Thyroid gland (tissue), 4 donors: Measurements from ENCODE around the gene XNDC1N. TPM values are rescaled to one million over a fixed set of nuclear protein-coding genes. Genes with fewer than 3 reads are reported as not detected.
"Not testable (repeated sequence)": the region's sequence is repeated elsewhere in the genome, so short reads cannot be mapped to it uniquely, and the experiment has no call there.

ENCODE experiments used
- DNase-seq, 2 donors: peaks; one replicate each; pipeline ENCODE4 v3.0.0-alpha.2; 2019
- H3K27ac ChIP-seq, 3 donors: fragments of 200-600 bp; sonication (generic); 1 replicate in 2 of 3; 2 replicates in 1 of 3; pipeline ENCODE4 v1.5.1; 2016 to 2019; ENCODE audit warnings: mild to moderate bottlenecking in 1 of 3, moderate library complexity in 1 of 3
- H3K27me3 ChIP-seq: fragments of 200-600 bp; sonication (generic); one replicate; pipeline ENCODE4 v1.5.1; 2019
- H3K36me3 ChIP-seq, 2 donors: fragments of 200-600 bp; sonication (generic); one replicate each; pipeline ENCODE4 v1.5.1; 2016 to 2019
- H3K4me1 ChIP-seq, 2 donors: fragments of 200-600 bp; sonication (generic); one replicate each; pipeline ENCODE4 v1.5.1; 2017 to 2019
- H3K4me3 ChIP-seq, 3 donors: fragments of 200-600 bp; sonication (generic); replicated peaks in 1 of 3; 1 replicate in 2 of 3; 2 replicates in 1 of 3; pipeline ENCODE4 v1.5.1; 2016; ENCODE audit warnings: mild to moderate bottlenecking in 1 of 3
- H3K9me3 ChIP-seq: fragments of 200-600 bp; sonication (generic); one replicate; pipeline ENCODE4 v1.5.1; 2017
- CTCF ChIP-seq, 6 experiments: fragments of 200-600 bp in 3 of 6; fragments of 450-650 bp in 3 of 6; sonication (generic) in 3 of 6; IDR thresholded peaks; one replicate each; pipeline ENCODE4 v1.5.1; 2016 to 2019; ENCODE audit warnings: antibody characterized with exemption in 6 of 6, mild to moderate bottlenecking in 2 of 6, inconsistent platforms in 1 of 6, moderate library complexity in 1 of 6
- POLR2A ChIP-seq, 2 donors: fragments of 450-650 bp; IDR thresholded peaks; one replicate each; pipeline ENCODE4 v1.6.1; 2017; ENCODE audit warnings: antibody characterized with exemption in 2 of 2, mild to moderate bottlenecking in 2 of 2, moderate library complexity in 1 of 2
- WGBS, 2 donors: methylation state at CpG; one replicate each; pipeline ENCODE4 v1.1.5; 2017; 5-methylcytosine and 5-hydroxymethylcytosine counted together
- intact Hi-C: fragments of 100-400 bp; cut with DNase I; formaldehyde crosslinking; loops from one replicate; pipeline ENCODE4 v1.15.1; 2023
- total RNA-seq, 4 donors: library from RNA; depleted of rRNA; stranded (reverse); fragments of >200 nt; gene quantifications; one replicate each; pipeline ENCODE4 v1.2.3, GENCODE V29; 2016

The XNDC1N gene
- total RNA-seq, 4 donors from 2014 or later, result 13.8 to 19.9 (median 16.4) TPM

GRCh38 chr11:71914617-71915189 lies 13.7 kb downstream of the XNDC1N start:
- 90 to 93% methylated on average over 7 of the region's 7 CpGs for WGBS, 2 donors
- H3K9me3 ChIP-seq, result no peaks in the 10 kb centered on the region
- H3K4me3 ChIP-seq, result no peak overlapping the region
- TF ChIP-seq POLR2A (IDR thresholded peaks at IDR 0.05) (no peak), CTCF (IDR thresholded peaks at IDR 0.05) (no peak)
- intact Hi-C loops, result no loop called here
- H3K36me3 ChIP-seq, result peaks cover 9 to 19% of the 10 kb centered on the region in 2 donors
- H3K27ac ChIP-seq, result no peak overlapping the region
- no peaks in the 10 kb centered on the region for H3K27me3 ChIP-seq
- DNase-seq, result no peak
- no peaks in the 10 kb centered on the region for H3K4me1 ChIP-seq

- Histone ChIP-seq H3K9me3 (no peaks in the 10 kb centered on the region), H3K36me3 (peaks cover 9 to 19% of the 10 kb centered on the region in 2 donors), H3K27ac (no peak overlapping the region)
Observed at GRCh38 chr11:71913756-71914526, 14.5 kb downstream of the XNDC1N start.

GRCh38 chr11:71911986-71912340 lies 16.4 kb downstream of the XNDC1N start:
- 80 to 84% methylated on average over 10 of the region's 10 CpGs for WGBS, 2 donors
- H3K36me3 ChIP-seq, result peaks cover 9 to 19% of the 10 kb centered on the region in 2 donors
- H3K27me3 ChIP-seq, intact Hi-C loops, H3K4me3 ChIP-seq, H3K9me3 ChIP-seq, H3K4me1 ChIP-seq, H3K27ac ChIP-seq: not testable (repeated sequence)
- DNase-seq, result peak in 1 of 2 donors; percentile 25

More at GRCh38 chr11:71913756-71914526, 14.5 kb downstream of the XNDC1N start:
- WGBS, 2 donors, result 86 to 91% methylated on average over 5 of the region's 5 CpGs
- no peaks in the 10 kb centered on the region for H3K27me3 ChIP-seq
- intact Hi-C loops, result no loop called here
- H3K4me3 ChIP-seq, result no peak overlapping the region
- DNase-seq, result no peak
- TF ChIP-seq POLR2A (IDR thresholded peaks at IDR 0.05) (no peak), CTCF (IDR thresholded peaks at IDR 0.05) (no peak)
- no peaks in the 10 kb centered on the region for H3K4me1 ChIP-seq

- H3K27me3 ChIP-seq, intact Hi-C loops, H3K27ac ChIP-seq, H3K4me1 ChIP-seq, DNase-seq, H3K4me3 ChIP-seq, H3K9me3 ChIP-seq: not testable (repeated sequence)
- H3K36me3 ChIP-seq, result peaks cover 9 to 19% of the 10 kb centered on the region in 2 donors
- 83 to 88% methylated on average over 9 to 10 of the region's 10 CpGs for WGBS, 2 donors
Observed at GRCh38 chr11:71911321-71911985, 16.9 kb downstream of the XNDC1N start.

GRCh38 chr11:71910775-71911174 lies 17.6 kb downstream of the XNDC1N start:
- WGBS, 2 donors, result 94 to 96% methylated on average over 4 to 5 of the region's 5 CpGs
- peaks cover 9 to 15% of the 10 kb centered on the region in 2 donors for H3K36me3 ChIP-seq
- H3K4me3 ChIP-seq, H3K4me1 ChIP-seq, DNase-seq, H3K27me3 ChIP-seq, intact Hi-C loops, H3K9me3 ChIP-seq, H3K27ac ChIP-seq: not testable (repeated sequence)

GRCh38 chr11:71908218-71908617 lies 20.2 kb downstream of the XNDC1N start:
- intact Hi-C loops, result no loop called here
- Histone ChIP-seq H3K36me3 (no peaks in the 10 kb centered on the region), H3K4me1 (no peaks in the 10 kb centered on the region), H3K4me3 (no peak overlapping the region), H3K9me3 (no peaks in the 10 kb centered on the region), H3K27ac (no peak overlapping the region), H3K27me3 (no peaks in the 10 kb centered on the region)
- TF ChIP-seq POLR2A (IDR thresholded peaks at IDR 0.05) (no peak), CTCF (IDR thresholded peaks at IDR 0.05) (no peak)
- WGBS, 2 donors, result 82 to 92% methylated on average over 9 of the region's 9 CpGs
- no peak for DNase-seq

- WGBS, 2 donors, result 82 to 84% methylated on average over 14 of the region's 14 CpGs
- H3K27me3 ChIP-seq, H3K4me1 ChIP-seq, H3K4me3 ChIP-seq, intact Hi-C loops, H3K36me3 ChIP-seq, H3K9me3 ChIP-seq, H3K27ac ChIP-seq, DNase-seq: not testable (repeated sequence)
Observed at GRCh38 chr11:71901137-71901536, 27.3 kb downstream of the XNDC1N start.
